ENCODE data around the gene ECE2.

DNA sequence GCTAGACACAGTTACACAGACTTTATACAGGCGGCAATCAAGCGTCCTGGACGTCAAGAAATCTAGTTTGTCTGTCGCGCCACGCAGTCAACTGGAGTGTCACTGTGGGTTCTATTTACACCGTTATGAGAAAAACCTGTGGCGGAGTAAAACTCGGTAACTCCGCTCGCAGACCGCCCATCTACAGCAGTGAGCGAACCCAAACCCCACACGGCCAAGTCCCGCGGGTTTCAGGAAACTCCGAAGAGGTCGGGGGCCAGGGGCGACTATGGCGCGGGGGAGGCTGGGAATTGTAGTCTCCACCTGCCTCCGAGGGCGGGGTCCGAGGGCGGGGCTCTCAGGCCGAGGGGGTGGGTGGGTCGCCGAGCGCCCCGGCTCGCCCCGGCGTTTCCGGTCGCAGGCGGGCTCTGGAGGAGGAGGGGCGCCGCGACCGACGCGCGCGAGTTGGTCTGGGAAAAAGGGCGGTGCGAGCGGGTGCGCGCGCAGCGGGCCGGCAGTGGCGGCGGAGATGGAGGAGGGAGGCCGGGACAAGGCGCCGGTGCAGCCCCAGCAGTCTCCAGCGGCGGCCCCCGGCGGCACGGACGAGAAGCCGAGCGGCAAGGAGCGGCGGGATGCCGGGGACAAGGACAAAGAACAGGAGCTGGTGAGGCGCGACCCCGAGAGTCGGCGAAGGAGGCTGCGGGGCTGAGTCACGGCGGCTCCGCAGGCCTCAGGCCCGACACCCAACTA lies 23.1 kb downstream of the ECE2 start, which contains the start of gene PSMD2:
- TF ChIP-seq, protein P1, sequence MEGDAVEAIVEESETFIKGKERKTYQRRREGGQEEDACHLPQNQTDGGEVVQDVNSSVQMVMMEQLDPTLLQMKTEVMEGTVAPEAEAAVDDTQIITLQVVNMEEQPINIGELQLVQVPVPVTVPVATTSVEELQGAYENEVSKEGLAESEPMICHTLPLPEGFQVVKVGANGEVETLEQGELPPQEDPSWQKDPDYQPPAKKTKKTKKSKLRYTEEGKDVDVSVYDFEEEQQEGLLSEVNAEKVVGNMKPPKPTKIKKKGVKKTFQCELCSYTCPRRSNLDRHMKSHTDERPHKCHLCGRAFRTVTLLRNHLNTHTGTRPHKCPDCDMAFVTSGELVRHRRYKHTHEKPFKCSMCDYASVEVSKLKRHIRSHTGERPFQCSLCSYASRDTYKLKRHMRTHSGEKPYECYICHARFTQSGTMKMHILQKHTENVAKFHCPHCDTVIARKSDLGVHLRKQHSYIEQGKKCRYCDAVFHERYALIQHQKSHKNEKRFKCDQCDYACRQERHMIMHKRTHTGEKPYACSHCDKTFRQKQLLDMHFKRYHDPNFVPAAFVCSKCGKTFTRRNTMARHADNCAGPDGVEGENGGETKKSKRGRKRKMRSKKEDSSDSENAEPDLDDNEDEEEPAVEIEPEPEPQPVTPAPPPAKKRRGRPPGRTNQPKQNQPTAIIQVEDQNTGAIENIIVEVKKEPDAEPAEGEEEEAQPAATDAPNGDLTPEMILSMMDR (conservative IDR thresholded peaks at IDR 0.05; ENCODE audit: low read depth, low read length), result no peak
- no peak for TF ChIP-seq EZH2 (IDR thresholded peaks at IDR 0.05; ENCODE audit: borderline replicate concordance, low read depth, low read length, poor library complexity, severe bottlenecking)

Data from A673 (cell line).